Subcutaneous abdominal adipose tissue (tissue), 5 donors: Measurements from ENCODE around the gene SLC9A9.

Experiments used
- H3K27ac ChIP-seq: one replicate; pipeline ENCODE4 v1.7.0; 2013; ENCODE audit warnings: low read depth, mild to moderate bottlenecking, inconsistent platforms, low read length, moderate library complexity
- H3K27me3 ChIP-seq, 5 donors: one replicate each; pipeline ENCODE4 v1.7.0; 2013; ENCODE audit warnings: low read length in 5 of 5, inconsistent platforms in 1 of 5; ENCODE audit not compliant: control insufficient read depth in 5 of 5, insufficient read depth in 4 of 5
- H3K36me3 ChIP-seq, 5 donors: one replicate each; pipeline ENCODE4 v1.7.0; 2013; ENCODE audit warnings: low read length in 5 of 5; ENCODE audit not compliant: control insufficient read depth in 5 of 5, insufficient read depth in 5 of 5
- H3K4me1 ChIP-seq, 5 donors: one replicate each; pipeline ENCODE4 v1.7.0; 2013; ENCODE audit warnings: low read length in 5 of 5, mild to moderate bottlenecking in 3 of 5, moderate library complexity in 1 of 5; ENCODE audit not compliant: control insufficient read depth in 5 of 5, insufficient read depth in 5 of 5
- H3K4me3 ChIP-seq, 5 donors: one replicate each; pipeline ENCODE4 v1.7.0; 2013; ENCODE audit warnings: low read length in 5 of 5, low read depth in 1 of 5
- H3K9ac ChIP-seq, 5 donors: one replicate each; pipeline ENCODE4 v1.7.0; 2013; ENCODE audit warnings: low read length in 5 of 5, mild to moderate bottlenecking in 4 of 5, moderate library complexity in 3 of 5
- H3K9me3 ChIP-seq, 5 donors: one replicate each; pipeline ENCODE4 v1.7.0; 2013; ENCODE audit warnings: low read length in 5 of 5; ENCODE audit not compliant: control insufficient read depth in 5 of 5
- donor health status: healthy.
- donor health status: healthy.
- donor health status: healthy.
- donor health status: healthy.
- donor health status: healthy.

The SLC9A9 gene

GRCh38 chr3:143848704-143849103, 436 bp upstream of the SLC9A9 start:
- Histone ChIP-seq H3K4me1 (peaks cover 0 to 16% (median 11%) of the 10 kb centered on the region in 5 donors), H3K9me3 (no peaks in the 10 kb centered on the region), H3K27me3 (no peaks in the 10 kb centered on the region), H3K4me3 (peak overlapping the region; percentile 76 to 99 (median 89)), H3K9ac (peak overlapping the region in 1 of 5 donors; percentile 76), H3K27ac (no peak overlapping the region), H3K36me3 (no peaks in the 10 kb centered on the region)

GRCh38 chr3:143843587-143843986, 4.7 kb downstream of the SLC9A9 start:
- H3K9ac ChIP-seq = no peak overlapping the region
- H3K27ac ChIP-seq = no peak overlapping the region
- H3K4me1 ChIP-seq = peaks cover 0 to 19% (median 9%) of the 10 kb centered on the region in 5 donors
- no peaks in the 10 kb centered on the region for H3K36me3 ChIP-seq
- H3K4me3 ChIP-seq = no peak overlapping the region
- H3K9me3 ChIP-seq = no peaks in the 10 kb centered on the region
- H3K27me3 ChIP-seq = no peaks in the 10 kb centered on the region

GRCh38 chr3:143840636-143841035, 7.6 kb downstream of the SLC9A9 start:
- no peak overlapping the region for H3K4me3 ChIP-seq
- H3K9me3 ChIP-seq = no peaks in the 10 kb centered on the region
- H3K27me3 ChIP-seq = no peaks in the 10 kb centered on the region
- peaks cover 0 to 22% (median 0%) of the 10 kb centered on the region in 5 donors for H3K4me1 ChIP-seq
- no peak overlapping the region for H3K9ac ChIP-seq
- H3K27ac ChIP-seq = no peak overlapping the region
- H3K36me3 ChIP-seq = peaks cover 0 to 3% (median 0%) of the 10 kb centered on the region in 5 donors

GRCh38 chr3:143839980-143840379, 8.3 kb downstream of the SLC9A9 start:
- H3K4me3 ChIP-seq = no peak overlapping the region
- H3K27ac ChIP-seq = no peak overlapping the region
- H3K27me3 ChIP-seq = no peaks in the 10 kb centered on the region
- peaks cover 0 to 3% (median 0%) of the 10 kb centered on the region in 5 donors for H3K36me3 ChIP-seq
- H3K9ac ChIP-seq = no peak overlapping the region
- no peaks in the 10 kb centered on the region for H3K9me3 ChIP-seq
- peaks cover 0 to 23% (median 0%) of the 10 kb centered on the region in 5 donors for H3K4me1 ChIP-seq

GRCh38 chr3:143837076-143837475, 11.2 kb downstream of the SLC9A9 start:
- Histone ChIP-seq H3K9me3 (no peaks in the 10 kb centered on the region), H3K27me3 (no peaks in the 10 kb centered on the region), H3K36me3 (peaks cover 0 to 3% (median 0%) of the 10 kb centered on the region in 5 donors), H3K4me1 (peaks cover 0 to 32% (median 0%) of the 10 kb centered on the region in 5 donors), H3K27ac (no peak overlapping the region), H3K9ac (no peak overlapping the region), H3K4me3 (no peak overlapping the region)

GRCh38 chr3:143835312-143835711, 13.0 kb downstream of the SLC9A9 start:
- Histone ChIP-seq H3K27me3 (no peaks in the 10 kb centered on the region), H3K4me1 (peaks cover 2 to 35% (median 9%) of the 10 kb centered on the region in 5 donors), H3K9ac (no peak overlapping the region), H3K36me3 (peaks cover 0 to 3% (median 0%) of the 10 kb centered on the region in 5 donors), H3K9me3 (no peaks in the 10 kb centered on the region), H3K4me3 (no peak overlapping the region), H3K27ac (no peak overlapping the region)

GRCh38 chr3:143832433-143832832, 15.8 kb downstream of the SLC9A9 start:
- H3K9ac ChIP-seq = no peak overlapping the region
- H3K36me3 ChIP-seq = peaks cover 0 to 3% (median 0%) of the 10 kb centered on the region in 5 donors
- no peaks in the 10 kb centered on the region for H3K9me3 ChIP-seq
- H3K27ac ChIP-seq = no peak overlapping the region
- peaks cover 2 to 26% (median 9%) of the 10 kb centered on the region in 5 donors for H3K4me1 ChIP-seq
- H3K27me3 ChIP-seq = no peaks in the 10 kb centered on the region
- H3K4me3 ChIP-seq = no peak overlapping the region

GRCh38 chr3:143831994-143832393, 16.3 kb downstream of the SLC9A9 start:
- Histone ChIP-seq H3K4me1 (peaks cover 2 to 26% (median 9%) of the 10 kb centered on the region in 5 donors), H3K4me3 (no peak overlapping the region), H3K9ac (no peak overlapping the region), H3K27ac (no peak overlapping the region), H3K36me3 (peaks cover 0 to 3% (median 0%) of the 10 kb centered on the region in 5 donors), H3K9me3 (no peaks in the 10 kb centered on the region), H3K27me3 (no peaks in the 10 kb centered on the region)

- H3K36me3 ChIP-seq = peaks cover 0 to 3% (median 0%) of the 10 kb centered on the region in 5 donors
- H3K27ac ChIP-seq = peak overlapping the region; percentile 39
- peaks cover 2 to 26% (median 9%) of the 10 kb centered on the region in 5 donors for H3K4me1 ChIP-seq
- no peaks in the 10 kb centered on the region for H3K9me3 ChIP-seq
- H3K4me3 ChIP-seq = no peak overlapping the region
- no peak overlapping the region for H3K9ac ChIP-seq
- no peaks in the 10 kb centered on the region for H3K27me3 ChIP-seq
Observed at GRCh38 chr3:143831208-143831607, 17.1 kb downstream of the SLC9A9 start.

- no peaks in the 10 kb centered on the region for H3K27me3 ChIP-seq
- H3K4me1 ChIP-seq = peaks cover 2 to 24% (median 9%) of the 10 kb centered on the region in 5 donors
- H3K36me3 ChIP-seq = peaks cover 0 to 3% (median 0%) of the 10 kb centered on the region in 5 donors
- no peaks in the 10 kb centered on the region for H3K9me3 ChIP-seq
- H3K4me3 ChIP-seq = no peak overlapping the region
- peak overlapping the region; percentile 39 for H3K27ac ChIP-seq
- H3K9ac ChIP-seq = no peak overlapping the region
Observed at GRCh38 chr3:143830786-143831185, 17.5 kb downstream of the SLC9A9 start.
